ENCODE results near the gene MTMR12.
A peak's percentile ranks its signal among the peaks of the same experiment; 100 is the strongest.

Gene MTMR12

DNA sequence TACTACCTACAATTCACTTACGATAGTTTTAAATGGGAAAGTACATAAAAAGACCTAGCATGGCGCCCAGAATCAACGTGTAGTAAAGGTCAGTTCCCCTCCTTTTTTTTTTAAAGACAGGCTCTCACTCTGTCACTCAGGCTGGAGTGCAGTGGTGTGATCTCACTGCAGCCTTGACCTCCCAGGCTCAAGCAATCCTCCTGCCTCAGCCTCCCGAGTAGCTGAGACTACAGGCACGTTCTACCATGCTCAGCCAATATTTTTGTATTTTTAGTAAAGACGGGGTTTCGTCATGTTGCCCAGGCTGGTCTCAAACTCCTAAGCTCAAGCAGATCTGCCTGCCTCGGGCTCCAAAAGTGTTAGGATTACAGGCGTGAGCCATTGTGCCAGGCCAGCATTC lies 40.7 kb upstream of the MTMR12 start:
- no peak for ATAC-seq

GRCh38 chr5:32352685-32353084 lies 39.9 kb upstream of the MTMR12 start:
- ATAC-seq: no peak
- TF ChIP-seq ZNF70 (CRISPR knock-in tag; IDR thresholded peaks at IDR 0.05): no peak
- no peak for TF ChIP-seq ZC3H10 (CRISPR knock-in tag; IDR thresholded peaks at IDR 0.05)
- TF ChIP-seq, protein P1, sequence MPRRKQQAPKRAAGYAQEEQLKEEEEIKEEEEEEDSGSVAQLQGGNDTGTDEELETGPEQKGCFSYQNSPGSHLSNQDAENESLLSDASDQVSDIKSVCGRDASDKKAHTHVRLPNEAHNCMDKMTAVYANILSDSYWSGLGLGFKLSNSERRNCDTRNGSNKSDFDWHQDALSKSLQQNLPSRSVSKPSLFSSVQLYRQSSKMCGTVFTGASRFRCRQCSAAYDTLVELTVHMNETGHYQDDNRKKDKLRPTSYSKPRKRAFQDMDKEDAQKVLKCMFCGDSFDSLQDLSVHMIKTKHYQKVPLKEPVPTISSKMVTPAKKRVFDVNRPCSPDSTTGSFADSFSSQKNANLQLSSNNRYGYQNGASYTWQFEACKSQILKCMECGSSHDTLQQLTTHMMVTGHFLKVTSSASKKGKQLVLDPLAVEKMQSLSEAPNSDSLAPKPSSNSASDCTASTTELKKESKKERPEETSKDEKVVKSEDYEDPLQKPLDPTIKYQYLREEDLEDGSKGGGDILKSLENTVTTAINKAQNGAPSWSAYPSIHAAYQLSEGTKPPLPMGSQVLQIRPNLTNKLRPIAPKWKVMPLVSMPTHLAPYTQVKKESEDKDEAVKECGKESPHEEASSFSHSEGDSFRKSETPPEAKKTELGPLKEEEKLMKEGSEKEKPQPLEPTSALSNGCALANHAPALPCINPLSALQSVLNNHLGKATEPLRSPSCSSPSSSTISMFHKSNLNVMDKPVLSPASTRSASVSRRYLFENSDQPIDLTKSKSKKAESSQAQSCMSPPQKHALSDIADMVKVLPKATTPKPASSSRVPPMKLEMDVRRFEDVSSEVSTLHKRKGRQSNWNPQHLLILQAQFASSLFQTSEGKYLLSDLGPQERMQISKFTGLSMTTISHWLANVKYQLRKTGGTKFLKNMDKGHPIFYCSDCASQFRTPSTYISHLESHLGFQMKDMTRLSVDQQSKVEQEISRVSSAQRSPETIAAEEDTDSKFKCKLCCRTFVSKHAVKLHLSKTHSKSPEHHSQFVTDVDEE (CRISPR knock-in tag; IDR thresholded peaks at IDR 0.05): no peak
- TF ChIP-seq CSDC2 (CRISPR knock-in tag; IDR thresholded peaks at IDR 0.05): no peak
- TF ChIP-seq SNAI2 (CRISPR knock-in tag; IDR thresholded peaks at IDR 0.05): no peak

More for the DNA sequence above, 40.7 kb upstream of the MTMR12 start:
- TF ChIP-seq RARB (CRISPR knock-in tag; IDR thresholded peaks at IDR 0.05): no peak
- no peak for TF ChIP-seq ZNF8 (CRISPR knock-in tag; IDR thresholded peaks at IDR 0.05)
- no peak for TF ChIP-seq TCF4 (CRISPR knock-in tag; IDR thresholded peaks at IDR 0.05; ENCODE audit: borderline replicate concordance)
- TF ChIP-seq, protein P2, sequence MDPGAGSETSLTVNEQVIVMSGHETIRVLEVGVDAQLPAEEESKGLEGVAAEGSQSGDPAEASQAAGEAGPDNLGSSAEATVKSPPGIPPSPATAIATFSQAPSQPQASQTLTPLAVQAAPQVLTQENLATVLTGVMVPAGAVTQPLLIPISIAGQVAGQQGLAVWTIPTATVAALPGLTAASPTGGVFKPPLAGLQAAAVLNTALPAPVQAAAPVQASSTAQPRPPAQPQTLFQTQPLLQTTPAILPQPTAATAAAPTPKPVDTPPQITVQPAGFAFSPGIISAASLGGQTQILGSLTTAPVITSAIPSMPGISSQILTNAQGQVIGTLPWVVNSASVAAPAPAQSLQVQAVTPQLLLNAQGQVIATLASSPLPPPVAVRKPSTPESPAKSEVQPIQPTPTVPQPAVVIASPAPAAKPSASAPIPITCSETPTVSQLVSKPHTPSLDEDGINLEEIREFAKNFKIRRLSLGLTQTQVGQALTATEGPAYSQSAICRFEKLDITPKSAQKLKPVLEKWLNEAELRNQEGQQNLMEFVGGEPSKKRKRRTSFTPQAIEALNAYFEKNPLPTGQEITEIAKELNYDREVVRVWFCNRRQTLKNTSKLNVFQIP (CRISPR knock-in tag; IDR thresholded peaks at IDR 0.05; ENCODE audit: borderline replicate concordance, low read depth): no peak
- no peak for TF ChIP-seq CSRNP3 (CRISPR knock-in tag; IDR thresholded peaks at IDR 0.05)

DNA sequence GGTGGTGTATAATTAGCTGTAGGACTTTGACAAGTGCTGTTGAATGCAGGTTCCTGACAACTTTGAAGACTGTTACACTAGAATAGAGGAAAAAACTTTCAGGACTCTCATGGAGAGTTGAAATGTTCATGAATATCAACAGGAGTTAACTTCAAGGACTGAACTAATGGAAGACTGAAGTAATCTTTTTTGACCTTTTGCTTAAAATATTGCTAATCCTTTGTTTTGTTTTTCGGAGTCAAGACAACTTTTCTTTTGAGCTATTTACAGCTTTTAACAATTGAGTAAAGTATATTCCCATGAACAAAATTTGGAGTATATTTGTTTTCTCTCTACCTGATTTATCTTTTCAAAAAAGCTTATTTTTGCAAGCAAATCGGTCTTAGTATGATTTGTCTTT lies 34.1 kb upstream of the MTMR12 start:
- no peak for ATAC-seq
- TF ChIP-seq TOX (CRISPR knock-in tag; IDR thresholded peaks at IDR 0.05; ENCODE audit: borderline replicate concordance): no peak
- TF ChIP-seq ISL1 (CRISPR knock-in tag; IDR thresholded peaks at IDR 0.05): no peak
- no peak for TF ChIP-seq BACH2 (CRISPR knock-in tag; IDR thresholded peaks at IDR 0.05; ENCODE audit: borderline replicate concordance)
- TF ChIP-seq, protein P2 (CRISPR knock-in tag; IDR thresholded peaks at IDR 0.05; ENCODE audit: borderline replicate concordance, low read depth): no peak
- TF ChIP-seq ZFP3 (CRISPR knock-in tag; IDR thresholded peaks at IDR 0.05): no peak
- TF ChIP-seq ZFP30 (CRISPR knock-in tag; IDR thresholded peaks at IDR 0.05): no peak
- no peak for TF ChIP-seq ZC3H10 (CRISPR knock-in tag; IDR thresholded peaks at IDR 0.05)
- TF ChIP-seq ZNF70 (CRISPR knock-in tag; IDR thresholded peaks at IDR 0.05): no peak
- TF ChIP-seq ZNF8 (CRISPR knock-in tag; IDR thresholded peaks at IDR 0.05): no peak
- TF ChIP-seq GLIS3 (CRISPR knock-in tag; IDR thresholded peaks at IDR 0.05): no peak
- TF ChIP-seq SNAI2 (CRISPR knock-in tag; IDR thresholded peaks at IDR 0.05): no peak
- no peak for TF ChIP-seq CSDC2 (CRISPR knock-in tag; IDR thresholded peaks at IDR 0.05)

DNA sequence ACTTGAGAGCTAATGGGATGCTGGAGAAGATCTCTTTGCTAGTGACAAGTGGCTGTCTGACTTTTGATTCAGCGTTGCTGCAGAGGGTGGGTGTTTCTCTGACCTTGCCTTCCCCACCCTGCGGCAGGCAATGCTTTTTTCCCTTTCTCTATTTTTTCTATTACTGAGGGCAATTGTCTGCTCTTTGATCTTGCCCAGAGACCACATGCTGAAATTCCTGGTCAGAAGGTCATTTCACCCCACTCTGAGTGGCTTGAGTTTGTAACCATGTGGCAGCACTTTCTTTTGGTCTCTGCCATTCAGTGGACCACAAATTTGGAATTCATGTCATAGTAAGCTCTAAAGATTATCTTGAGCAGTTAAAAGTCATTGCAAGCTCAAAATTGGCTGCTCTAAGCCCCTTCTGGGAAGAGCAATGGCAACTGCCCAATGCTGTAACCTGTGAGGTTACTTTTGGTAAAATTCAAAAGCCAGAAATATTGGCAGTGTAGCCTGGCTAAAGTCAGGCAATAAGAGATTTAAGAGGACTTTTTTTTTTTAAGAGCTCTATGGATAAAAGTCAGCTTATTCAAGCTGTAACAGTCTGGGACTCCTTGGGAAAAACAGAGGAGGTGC lies 30.4 kb upstream of the MTMR12 start:
- no peak for ATAC-seq
- TF ChIP-seq TOX (CRISPR knock-in tag; IDR thresholded peaks at IDR 0.05; ENCODE audit: borderline replicate concordance) (no peak), TCF4 (CRISPR knock-in tag; IDR thresholded peaks at IDR 0.05; ENCODE audit: borderline replicate concordance) (no peak), ESRRG (CRISPR knock-in tag; IDR thresholded peaks at IDR 0.05) (no peak)

DNA sequence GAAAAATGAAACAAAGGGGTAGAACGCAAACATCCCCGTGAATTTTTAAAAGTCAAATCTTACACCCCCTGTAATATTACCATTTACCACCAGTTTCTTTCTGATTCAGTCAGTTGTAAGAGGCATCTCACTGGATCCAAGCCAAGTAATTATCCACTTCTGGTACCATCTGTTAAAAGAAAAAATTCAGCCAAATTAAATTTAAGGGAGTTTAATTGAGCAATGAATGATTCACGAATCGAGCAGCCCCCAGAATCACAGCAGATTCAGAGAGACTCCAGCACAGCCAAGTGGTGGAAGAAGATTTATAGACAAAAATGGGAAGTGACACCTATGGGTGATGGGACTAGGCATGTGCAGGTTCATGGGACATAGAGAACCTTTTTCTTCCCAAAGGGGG lies 29.9 kb upstream of the MTMR12 start:
- TF ChIP-seq ISL1 (CRISPR knock-in tag; IDR thresholded peaks at IDR 0.05) (peak; percentile 72), TCF4 (CRISPR knock-in tag; IDR thresholded peaks at IDR 0.05; ENCODE audit: borderline replicate concordance) (peak; percentile 23; the same call in 1 of the 2 replicates), TOX (CRISPR knock-in tag; IDR thresholded peaks at IDR 0.05; ENCODE audit: borderline replicate concordance) (no peak)
- no peak for ATAC-seq

Measured in SK-N-SH treated with all-trans-retinoic acid at 6 μM for 48 hours (cell line).